PC-9 (cell line): ENCODE results near the gene B3GAT2.

Experiments used
- EZH2 ChIP-seq: fragments of 200-600 bp; sonication (generic); IDR thresholded peaks from 2 replicates; pipeline ENCODE4 v1.8.0; 2017; ENCODE audit warnings: antibody characterized with exemption, low read depth
- TF ChIP-seq, protein P1 (sequence below): fragments of 200-600 bp; sonication (generic); conservative IDR thresholded peaks from 2 replicates; pipeline ENCODE4 v1.6.1; 2017; ENCODE audit warnings: mixed run types, antibody characterized with exemption, mild to moderate bottlenecking, moderate library complexity

DNA sequence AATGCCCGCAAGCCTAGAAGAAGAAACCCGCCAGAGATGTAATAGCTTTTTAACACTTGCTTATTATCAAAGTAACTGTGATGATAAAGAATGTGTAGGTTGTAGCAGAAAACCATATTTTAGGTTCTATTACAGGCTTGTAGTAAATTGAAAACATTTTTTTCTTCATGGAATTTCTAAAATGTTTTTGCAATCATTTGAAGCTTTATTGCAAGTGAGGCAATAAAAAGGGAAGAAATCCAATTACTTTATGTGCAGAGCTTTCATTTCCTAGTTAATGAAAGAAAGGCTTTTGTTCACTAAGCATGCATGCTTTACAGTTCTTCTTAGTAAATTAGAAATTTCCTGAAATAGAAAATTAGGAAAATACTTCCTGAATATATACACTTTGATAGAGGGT, 135.1 kb downstream of the B3GAT2 start:
- TF ChIP-seq, protein P1, sequence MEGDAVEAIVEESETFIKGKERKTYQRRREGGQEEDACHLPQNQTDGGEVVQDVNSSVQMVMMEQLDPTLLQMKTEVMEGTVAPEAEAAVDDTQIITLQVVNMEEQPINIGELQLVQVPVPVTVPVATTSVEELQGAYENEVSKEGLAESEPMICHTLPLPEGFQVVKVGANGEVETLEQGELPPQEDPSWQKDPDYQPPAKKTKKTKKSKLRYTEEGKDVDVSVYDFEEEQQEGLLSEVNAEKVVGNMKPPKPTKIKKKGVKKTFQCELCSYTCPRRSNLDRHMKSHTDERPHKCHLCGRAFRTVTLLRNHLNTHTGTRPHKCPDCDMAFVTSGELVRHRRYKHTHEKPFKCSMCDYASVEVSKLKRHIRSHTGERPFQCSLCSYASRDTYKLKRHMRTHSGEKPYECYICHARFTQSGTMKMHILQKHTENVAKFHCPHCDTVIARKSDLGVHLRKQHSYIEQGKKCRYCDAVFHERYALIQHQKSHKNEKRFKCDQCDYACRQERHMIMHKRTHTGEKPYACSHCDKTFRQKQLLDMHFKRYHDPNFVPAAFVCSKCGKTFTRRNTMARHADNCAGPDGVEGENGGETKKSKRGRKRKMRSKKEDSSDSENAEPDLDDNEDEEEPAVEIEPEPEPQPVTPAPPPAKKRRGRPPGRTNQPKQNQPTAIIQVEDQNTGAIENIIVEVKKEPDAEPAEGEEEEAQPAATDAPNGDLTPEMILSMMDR = no peak
- TF ChIP-seq EZH2 = no peak
